ENCODE measurements around the gene TOX2.

The TOX2 gene

DNA sequence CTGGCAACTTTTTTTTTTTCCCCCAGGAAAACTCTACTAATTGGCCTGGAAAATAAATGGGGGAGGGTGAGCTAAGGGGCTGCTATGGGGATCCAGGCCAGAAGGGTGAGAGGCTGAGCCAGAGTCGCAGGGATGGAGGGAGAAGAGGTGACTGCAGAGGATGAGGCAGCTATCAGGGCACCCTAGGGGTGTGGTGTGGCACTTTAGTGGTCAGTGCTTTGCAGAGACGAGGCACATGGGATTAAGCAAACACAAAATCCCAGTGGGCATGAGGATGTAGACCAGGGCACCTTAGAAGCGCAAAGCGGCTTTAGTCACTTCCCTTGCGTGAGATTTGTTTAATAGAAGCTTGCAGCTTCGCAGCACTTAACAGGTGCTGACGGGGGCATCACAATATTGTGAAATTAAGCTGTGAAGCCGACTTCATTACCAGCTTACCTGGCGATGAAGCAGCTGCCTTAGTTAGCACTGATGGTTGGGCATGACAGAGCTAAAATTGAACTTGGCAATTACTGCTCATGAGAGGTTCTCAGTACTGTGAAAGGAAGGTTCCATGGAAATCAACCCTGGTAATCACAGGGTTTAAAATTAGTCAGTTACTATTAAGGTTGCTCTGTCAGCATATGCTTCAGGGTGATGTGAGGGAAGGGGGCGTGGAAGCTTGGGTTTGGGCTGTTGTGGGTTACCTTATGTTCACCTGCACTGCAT is 26.0 kb downstream of the TOX2 start:
- no peak for DNase-seq

DNA sequence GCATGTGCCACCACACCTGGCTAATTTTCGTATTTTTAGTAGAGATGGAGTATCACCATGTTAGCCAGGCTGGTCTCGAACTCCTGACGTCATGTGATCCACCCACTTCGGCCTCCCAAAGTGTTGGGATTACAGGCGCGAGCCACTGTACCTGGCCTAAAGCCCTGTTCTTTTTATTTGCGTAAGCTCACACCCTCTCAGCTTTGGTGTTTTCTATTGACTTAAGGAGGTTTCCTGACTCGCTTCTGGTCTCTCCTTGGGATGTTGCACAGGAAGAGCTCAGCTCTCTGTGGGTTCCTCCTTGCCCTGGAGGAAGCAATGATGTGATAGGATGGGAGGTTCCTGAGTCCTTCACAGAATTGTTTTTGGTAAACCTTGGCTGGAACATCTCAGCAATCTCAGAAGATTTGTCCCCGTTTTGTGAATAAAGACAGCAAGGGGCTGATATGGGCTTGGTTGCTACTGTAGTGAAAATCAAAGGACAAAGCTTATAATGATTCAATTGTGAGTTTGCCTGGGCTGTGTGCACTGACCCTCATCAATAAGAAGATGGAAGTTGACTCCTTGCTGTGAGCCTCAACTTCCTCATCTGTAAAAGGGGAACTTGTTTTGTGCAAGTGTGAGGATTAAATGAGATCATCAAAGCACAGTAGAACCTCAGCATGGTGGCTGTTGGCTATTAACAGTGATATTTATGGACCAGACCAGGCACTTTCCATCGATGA is 27.0 kb downstream of the TOX2 start:
- no peak for DNase-seq

GRCh38 chr20:43942201-43942590 is 27.5 kb downstream of the TOX2 start:
- no peak for DNase-seq

DNA sequence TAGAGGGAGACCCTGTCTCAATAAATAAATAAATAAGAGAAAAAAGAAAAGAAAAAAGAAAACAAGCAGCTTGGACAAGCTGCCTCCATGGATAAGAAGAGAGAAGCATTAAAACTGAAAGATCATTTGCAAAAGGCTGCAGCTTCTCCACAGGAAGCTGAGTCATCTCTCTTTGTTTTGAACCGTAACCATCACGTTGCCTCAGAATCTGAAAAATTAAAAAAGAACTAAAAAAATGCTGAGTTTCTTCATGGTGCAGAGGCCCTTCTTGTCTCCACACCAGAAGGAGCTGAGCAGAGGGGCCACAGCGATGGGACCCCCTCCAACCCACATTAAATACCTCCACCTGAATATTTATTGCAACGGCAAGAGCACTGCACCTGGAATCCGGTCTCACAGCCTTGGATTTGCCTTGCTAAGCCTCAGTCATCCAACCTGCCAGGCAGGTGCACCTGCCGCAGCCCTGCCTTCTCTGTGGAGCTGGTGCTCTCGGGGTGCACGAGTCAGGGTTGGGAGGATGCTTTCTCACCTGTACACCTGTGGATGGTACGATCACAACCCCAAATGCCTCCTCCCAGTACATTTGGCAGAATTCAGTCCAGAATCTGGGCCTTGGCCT is 28.1 kb downstream of the TOX2 start:
- DNase-seq: no peak

DNA sequence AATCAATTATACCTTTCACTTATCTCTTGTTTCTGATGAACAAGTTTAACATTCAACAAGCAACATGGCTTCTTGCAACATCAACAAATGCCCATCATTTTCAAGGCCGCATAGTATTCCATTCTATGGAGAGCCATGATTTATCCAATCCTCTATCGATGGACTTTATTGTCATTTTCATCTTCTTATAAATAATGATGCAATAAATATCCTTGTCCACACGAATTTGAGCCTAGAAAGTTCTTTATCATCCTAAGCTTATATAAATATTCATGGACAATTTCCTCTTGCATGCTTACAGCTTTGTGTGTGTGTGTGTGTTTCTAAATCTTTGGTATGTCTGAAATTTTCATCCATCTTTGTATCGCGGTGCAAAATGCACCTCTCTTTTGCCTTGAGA is 29.1 kb downstream of the TOX2 start:
- no peak for DNase-seq

- DNase-seq: no peak
These were observed 30.1 kb downstream of the TOX2 start for GRCh38 chr20:43944653-43945235.

DNA sequence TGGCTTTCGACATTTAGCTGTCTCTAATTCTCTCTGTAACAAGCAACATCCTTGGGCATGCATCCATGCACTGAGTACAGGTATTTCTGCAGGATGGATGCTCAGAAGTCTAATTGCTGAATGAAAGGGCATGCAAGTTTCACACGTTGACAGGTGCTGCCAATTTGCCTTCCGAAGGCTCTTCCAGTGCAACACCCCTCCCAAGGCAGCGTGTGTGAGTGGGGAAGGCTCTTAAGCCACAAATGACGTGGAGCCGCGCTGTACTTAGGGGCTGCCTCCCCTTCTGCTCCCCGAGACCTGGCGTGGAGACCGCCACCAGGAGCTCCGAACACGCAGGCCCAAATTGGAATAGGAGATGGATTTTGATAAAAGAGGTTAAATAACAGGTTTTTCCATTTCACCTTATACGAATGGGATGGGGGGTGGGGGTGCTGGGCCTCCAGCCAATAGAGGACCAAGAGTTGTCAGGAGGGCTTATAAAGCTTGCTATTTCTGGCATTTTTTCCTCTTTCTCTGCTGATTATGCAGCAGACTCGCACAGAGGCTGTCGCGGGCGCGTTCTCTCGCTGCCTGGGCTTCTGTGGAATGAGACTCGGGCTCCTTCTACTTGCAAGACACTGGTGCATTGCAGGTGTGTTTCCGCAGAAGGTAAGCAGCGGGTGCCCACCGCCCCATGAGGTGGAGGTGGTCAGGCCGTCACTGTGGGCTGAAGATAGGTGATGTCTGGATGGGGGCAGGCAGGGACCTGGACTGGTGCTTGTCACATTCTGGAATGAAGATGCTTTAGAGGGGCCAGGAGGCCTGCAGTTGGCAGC is 30.9 kb downstream of the TOX2 start:
- no peak for DNase-seq

- no peak for DNase-seq
These were observed 31.5 kb downstream of the TOX2 start for GRCh38 chr20:43946206-43946491.

- DNase-seq: no peak
These were observed 32.1 kb downstream of the TOX2 start for GRCh38 chr20:43946659-43947315.

GRCh38 chr20:43947316-43947710 is 32.7 kb downstream of the TOX2 start:
- DNase-seq: no peak

GRCh38 chr20:43948455-43948854 is 33.8 kb downstream of the TOX2 start:
- DNase-seq: no peak

DNA sequence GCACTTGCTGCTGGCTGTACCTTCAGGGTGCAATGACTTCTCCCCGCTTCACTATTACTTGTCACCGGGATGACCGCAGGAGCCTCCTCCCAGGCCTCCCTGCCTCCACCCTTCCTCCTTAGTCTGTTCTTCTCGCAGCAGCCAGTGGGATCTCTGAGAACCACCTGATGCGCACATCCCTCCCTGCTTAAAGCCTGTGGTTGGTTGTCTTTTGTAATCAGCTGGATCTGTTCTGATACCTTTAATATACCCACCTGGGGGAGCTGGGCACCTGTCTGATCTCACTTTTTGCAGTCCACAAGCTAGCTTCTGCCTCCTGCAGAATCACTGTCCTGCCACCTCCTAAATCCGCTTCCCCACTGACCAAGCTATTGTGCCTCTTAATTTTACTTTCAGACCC is 34.6 kb downstream of the TOX2 start:
- DNase-seq: no peak

DNA sequence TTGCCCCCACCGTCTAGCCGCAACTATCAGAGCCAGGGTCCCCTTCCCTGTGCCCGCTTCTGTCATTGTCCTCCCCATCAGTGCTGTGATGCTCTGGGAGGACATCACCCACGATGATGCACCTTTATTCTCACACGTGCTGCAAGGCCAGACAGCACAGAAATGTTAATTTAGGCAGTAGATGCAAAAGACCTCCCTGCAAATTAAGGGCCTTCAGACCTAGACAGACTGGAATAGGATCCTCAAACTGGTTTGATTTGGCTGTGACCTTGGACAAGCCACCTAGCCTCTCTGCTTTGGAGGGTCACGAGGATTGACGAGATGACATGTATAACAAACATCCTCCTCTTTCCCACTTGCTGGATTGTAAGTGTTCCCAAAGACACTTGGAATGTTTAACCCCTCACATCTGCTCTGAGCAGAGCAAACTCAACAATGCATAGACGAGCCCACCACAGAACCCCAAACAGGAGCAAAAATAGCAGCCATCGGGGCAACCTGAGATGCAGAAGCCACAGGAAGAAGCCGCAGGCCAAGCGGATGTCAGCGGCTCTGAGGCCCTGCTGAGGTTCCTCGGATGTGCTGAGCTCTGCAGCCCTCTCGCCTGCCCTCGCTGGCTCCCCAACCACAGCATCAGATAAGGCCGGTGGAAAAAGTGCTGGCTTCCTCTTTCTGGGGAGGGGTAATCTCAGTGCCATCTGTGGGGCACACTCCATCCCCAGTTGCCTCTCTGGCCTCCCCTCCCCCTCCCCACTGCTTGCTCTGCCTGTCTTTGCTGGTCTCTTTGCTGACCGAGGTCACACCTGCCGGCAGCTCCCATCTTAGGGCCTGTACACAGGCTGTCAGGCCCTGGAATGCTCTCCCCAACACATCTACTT is 35.3 kb downstream of the TOX2 start:
- DNase-seq: peak; percentile 69 to 80

DNA sequence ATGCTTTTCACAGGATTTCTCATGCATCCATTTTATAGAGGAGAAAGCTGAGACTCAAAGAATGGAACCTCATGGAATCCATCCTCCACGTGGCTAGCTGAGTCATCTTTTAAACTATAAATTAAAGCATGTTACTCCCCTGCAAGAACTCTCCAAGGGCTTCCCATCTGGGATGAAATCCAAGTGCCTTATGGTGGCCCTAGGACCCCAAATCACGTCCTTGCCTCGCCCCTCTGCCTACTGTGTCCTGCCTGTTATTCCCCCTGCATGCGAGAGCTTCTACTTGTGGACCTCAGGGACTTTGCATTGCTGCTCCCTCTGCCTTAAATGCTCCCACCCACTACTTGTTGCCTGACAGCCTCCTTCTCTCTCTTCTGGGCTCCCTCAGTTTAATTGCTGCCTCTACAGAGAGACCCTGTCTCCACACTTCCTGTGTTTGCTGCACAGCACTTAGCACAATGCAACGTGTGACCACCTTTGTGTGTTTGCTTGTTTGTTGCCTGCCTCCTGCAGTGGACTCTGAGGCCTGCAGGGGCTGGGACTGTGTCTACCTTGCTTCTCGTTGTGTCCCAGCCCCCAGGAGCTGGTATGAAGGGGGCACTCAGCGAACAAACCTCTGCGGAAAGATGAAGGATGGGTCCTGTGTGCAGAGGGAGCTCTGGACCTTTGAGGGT is 39.4 kb downstream of the TOX2 start:
- no peak for DNase-seq

DNA sequence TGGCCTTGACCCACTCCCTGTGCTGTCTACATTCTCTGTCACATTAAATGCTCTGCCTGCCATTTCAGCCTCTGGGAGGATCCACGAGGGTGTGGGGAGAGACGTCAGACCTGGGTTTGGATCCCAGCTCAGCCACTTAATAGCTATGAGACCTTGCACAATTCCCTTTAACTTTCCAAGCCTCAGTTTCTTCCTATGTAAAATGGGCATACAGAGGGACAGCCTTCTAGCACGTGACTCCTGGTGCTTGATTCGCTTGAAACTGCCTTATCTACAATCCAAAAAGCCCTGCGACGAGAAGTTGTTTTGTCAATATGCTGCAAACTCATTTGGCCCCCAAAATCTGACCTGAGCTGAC is 40.0 kb downstream of the TOX2 start:
- DNase-seq: no peak

GRCh38 chr20:43955062-43955749 is 40.6 kb downstream of the TOX2 start:
- peak; percentile 36 to 60 for DNase-seq

GRCh38 chr20:43955750-43956191 is 41.1 kb downstream of the TOX2 start:
- DNase-seq: no peak

DNA sequence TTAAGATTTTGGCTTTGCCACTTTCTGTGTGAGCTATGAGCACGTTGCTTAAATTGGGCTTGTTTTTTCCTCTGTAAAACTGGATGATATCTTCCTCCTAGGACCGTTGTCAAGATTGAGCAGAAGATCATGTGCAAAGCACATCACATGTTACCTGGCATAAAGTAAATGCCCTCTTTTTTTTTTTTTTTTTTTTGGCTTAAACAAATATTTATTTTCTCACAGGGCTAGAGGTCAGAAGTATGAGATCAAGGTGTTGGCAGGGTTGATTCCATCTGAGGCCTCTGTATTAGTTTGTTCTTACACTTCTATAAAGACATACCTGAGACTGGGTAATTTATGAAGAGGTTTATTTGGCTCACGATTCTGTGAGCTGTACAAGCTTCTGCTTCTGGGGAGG is 42.7 kb downstream of the TOX2 start:
- DNase-seq: no peak

- DNase-seq: no peak
These were observed 44.0 kb downstream of the TOX2 start for GRCh38 chr20:43958626-43959025.

Measured in activated CD4-positive, alpha-beta T cell treated with anti-CD3 and anti-CD28 coated beads, Interleukin-2, amount 50 U/mL, for 48 hours (primary cell).